Measurements from ENCODE around the gene LRRC32. TPM values are rescaled to one million over a fixed set of nuclear protein-coding genes. Genes with fewer than 3 reads are reported as not detected.

Gene LRRC32
- total RNA-seq, 1 donor from 2014 or later: 6.8 TPM

DNA sequence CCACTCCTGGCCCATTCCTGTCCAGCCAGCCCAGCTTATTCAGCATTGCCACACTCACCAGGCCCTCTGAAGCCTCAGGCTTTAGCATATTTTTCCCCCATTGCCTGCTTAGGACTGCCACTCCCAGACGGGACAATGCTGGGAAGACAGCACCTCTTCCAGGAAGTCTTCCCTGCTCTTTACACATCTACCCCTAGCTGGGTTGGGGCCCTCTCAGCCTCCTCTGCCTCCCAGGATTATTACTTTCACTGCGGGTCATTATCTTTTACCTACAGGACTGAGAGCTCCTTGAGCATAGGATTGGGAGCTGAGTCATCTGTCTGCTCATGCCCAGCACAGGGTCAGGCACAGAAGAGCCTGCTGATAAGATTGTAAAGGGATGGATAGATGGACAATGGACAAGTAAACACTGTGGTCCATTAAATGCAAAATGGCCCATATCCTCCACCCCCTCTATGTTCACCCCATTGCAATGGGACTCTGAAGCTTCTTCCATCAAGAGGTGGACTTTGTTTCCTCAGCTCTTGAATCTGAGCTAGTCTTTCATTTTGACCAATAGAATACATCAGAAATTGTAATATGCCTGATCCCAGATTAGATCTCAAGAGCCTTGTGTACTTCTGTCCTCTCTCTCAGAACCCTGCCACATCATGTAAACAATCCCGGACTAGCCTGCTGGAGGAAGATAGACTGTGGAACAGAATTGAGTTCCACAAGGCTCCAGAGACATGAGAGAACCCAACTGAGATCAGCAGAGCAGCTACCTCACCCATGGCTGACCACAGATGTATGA is 32.0 kb upstream of the LRRC32 start:
- no peak for DNase-seq (ENCODE audit: low read depth)
- Histone ChIP-seq H3K27me3 (ENCODE audit: control insufficient read depth, insufficient read depth, low read length) (peaks cover 4% of the 10 kb centered on the region), H3K4me3 (ENCODE audit: low read depth, low read length) (no peak overlapping the region), H3K36me3 (ENCODE audit: control insufficient read depth, insufficient read depth, low read length) (no peaks in the 10 kb centered on the region)
- no peak for TF ChIP-seq CTCF (IDR thresholded peaks at IDR 0.05; ENCODE audit: insufficient read depth, low read length, poor library complexity, severe bottlenecking)

- H3K27me3 ChIP-seq (ENCODE audit: control insufficient read depth, insufficient read depth, low read length): no peaks in the 10 kb centered on the region
- TF ChIP-seq CTCF (IDR thresholded peaks at IDR 0.05; ENCODE audit: insufficient read depth, low read length, poor library complexity, severe bottlenecking): no peak
- no peak overlapping the region for H3K4me3 ChIP-seq (ENCODE audit: low read depth, low read length)
- DNase-seq (ENCODE audit: low read depth): no peak
- no peaks in the 10 kb centered on the region for H3K36me3 ChIP-seq (ENCODE audit: control insufficient read depth, insufficient read depth, low read length)
These were observed 30.9 kb upstream of the LRRC32 start for GRCh38 chr11:76701294-76702040.

DNA sequence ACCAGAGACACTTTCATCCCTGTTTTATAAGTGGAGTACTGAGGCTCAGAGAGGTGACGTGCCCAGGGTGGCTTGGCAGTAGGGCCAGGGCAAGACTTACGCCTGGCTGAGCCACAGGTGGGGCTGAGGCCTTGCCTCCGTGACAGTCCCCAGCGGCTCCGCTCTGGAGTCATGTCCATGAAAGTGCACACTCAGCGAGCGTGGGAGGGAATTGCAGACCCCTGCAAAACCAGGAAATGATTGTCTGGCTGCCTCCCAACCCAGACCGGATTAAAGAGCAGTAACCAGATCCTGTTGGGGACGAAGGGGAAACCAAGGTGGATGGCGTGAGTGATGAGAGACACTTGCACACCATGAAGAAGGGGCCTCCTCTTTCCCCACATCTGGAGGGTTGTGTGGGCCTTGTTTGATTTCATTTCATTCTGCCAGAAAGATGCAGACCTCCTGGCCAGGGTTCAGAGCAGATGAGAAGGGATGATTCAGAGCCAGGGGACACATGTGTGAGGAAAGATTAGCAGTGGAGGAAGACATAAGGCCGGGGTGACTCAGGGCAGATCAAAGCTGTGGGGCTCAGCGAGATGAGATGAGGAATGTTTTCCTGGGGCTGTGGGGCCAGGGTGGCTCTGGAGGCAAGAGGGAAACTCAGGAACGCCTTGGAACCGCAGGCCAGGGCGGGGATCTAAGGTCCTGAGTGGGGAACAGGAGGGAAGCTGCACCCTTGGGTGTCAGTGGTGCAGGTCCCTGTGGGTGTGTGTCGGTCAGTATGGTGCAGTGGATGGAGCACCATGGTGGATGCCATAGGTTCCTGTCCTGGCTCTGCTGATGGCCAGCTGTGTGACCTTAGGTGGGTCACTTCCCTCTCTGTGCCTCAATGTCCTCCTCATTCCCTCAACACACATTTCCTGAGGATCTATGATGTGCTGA is 29.9 kb upstream of the LRRC32 start:
- Histone ChIP-seq H3K36me3 (ENCODE audit: control insufficient read depth, insufficient read depth, low read length) (no peaks in the 10 kb centered on the region), H3K27me3 (ENCODE audit: control insufficient read depth, insufficient read depth, low read length) (no peaks in the 10 kb centered on the region), H3K4me3 (ENCODE audit: low read depth, low read length) (no peak overlapping the region)
- no peak for TF ChIP-seq CTCF (IDR thresholded peaks at IDR 0.05; ENCODE audit: insufficient read depth, low read length, poor library complexity, severe bottlenecking)
- peak; percentile 85 for DNase-seq (ENCODE audit: low read depth)

DNA sequence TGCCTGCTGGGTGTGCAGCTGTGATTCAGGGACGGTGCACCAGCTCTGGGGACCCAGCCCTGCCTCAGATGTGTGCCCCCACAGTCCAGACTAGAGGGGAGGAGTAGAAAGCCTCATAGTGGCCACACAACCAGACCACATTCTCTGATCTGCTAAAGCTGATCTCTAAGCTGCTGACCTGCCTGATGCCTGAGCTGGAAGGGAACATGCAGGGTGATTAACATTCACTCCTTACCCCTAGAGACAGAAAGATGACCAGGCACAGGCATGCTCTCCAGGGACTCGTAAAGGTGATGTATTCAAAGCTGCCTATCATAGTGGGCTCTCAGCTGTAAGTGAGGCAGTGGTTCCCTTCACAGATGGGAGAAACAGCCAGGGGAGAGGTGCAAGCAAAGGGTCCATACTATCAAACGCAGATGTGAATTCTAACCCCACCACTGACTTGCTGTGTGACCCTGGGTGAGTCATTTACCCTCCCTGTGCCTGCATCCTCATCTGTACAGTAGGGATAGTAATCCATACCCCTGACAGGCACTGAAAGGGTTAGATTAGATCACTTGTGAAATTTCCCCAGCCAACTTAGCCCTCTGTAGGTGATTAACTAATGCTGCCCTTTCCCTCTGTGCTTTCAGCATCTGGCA is 29.0 kb upstream of the LRRC32 start:
- DNase-seq (ENCODE audit: low read depth): no peak

More for the DNA sequence above, 29.0 kb upstream of the LRRC32 start:
- no peak for TF ChIP-seq CTCF (IDR thresholded peaks at IDR 0.05; ENCODE audit: insufficient read depth, low read length, poor library complexity, severe bottlenecking)
- Histone ChIP-seq H3K27me3 (ENCODE audit: control insufficient read depth, insufficient read depth, low read length) (no peaks in the 10 kb centered on the region), H3K36me3 (ENCODE audit: control insufficient read depth, insufficient read depth, low read length) (no peaks in the 10 kb centered on the region), H3K4me3 (ENCODE audit: low read depth, low read length) (no peak overlapping the region)
